ENCODE measurements around the gene TRIM38.
A peak's percentile ranks its signal among the peaks of the same experiment; 100 is the strongest.
"Not testable (repeated sequence)": the region's sequence is repeated elsewhere in the genome, so short reads cannot be mapped to it uniquely, and the experiment has no call there.

Gene TRIM38

DNA sequence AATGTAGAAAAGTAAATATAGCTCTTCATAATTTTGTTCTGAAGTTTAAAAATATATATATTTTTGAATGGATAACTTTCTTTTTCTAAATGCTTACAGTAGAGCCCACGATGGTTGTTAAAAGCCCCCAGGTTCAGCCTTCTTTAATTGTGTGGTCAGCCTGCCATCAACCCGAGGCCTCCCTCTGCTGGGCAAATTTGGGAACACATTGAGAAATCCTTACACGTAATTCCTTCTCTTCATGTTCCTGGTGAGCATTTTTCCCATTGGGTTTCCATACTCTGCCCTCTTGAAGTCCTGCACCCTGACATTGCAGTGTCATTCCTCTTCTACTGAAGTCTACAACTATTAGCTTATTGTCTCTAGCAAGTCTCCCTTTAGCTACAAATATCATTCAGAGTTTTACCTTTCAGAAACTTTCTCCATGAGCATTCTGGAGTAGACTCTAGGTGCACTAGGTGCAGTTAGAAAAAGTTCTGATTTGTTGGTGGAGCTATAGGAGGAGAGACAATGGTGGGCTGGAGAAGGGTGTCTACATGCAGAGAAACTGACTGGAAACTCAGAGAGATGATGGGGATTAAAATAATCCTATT lies 40.6 kb downstream of the TRIM38 start:
- DNase-seq, result peak in 27 of 56 donors; percentile 1 to 75 (median 10)

DNA sequence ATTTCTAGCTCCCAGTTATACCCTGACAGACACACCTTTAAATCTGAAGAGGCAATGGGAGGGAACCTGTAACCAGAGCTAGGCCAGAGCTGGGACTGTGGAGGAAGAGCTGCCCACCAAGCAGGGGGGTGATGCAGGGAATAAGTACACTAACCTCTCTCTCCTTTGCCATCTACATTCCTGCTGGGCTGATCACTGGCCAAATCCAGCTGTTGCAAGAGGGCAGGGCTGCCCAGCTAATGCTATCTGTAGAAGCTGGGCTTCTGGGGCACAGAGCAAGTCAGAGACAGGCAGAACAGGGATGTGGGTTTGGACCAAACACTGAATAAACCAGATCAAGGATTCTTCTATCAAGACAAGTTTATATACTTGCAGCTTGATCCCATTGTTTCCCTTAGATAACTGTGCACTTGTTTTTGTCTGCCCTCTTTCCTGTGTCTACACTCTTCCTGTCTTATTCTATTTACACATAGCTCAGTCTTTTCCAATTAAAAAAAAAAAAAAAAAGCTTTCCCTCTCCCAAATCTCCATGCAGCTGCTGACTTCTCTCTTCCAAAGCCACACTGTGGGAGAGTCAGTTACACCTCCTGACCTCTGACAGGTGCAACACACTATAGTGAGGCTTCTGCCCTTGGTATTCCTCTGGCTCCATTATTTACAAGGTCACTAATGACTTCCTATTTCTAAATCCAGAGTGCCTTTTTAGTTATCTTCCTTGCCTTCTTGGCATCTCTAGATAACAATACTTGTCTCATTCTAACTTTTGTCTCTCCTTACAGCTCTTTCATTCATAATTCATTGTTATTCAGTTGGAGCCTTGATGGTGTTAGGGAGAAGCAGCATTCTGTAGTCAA lies 43.7 kb downstream of the TRIM38 start:
- DNase-seq, result no peak

DNA sequence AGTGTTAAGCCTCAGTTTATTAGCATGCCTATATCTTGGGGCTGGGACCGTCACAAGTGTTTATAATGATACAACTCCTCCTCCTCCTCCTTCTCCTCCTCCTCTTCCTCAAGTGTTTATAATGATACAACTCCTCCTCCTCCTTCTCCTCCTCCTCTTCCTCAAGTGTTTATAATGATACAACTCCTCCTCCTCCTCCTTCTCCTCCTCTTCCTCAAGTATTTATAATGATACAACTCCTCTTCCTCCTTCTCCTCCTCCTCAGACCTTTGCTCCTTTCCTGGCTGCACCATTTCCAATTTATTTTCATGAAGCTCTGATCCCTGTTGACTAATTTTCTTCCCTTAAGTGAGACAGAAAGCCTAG lies 44.3 kb downstream of the TRIM38 start:
- not testable (repeated sequence) for DNase-seq

DNA sequence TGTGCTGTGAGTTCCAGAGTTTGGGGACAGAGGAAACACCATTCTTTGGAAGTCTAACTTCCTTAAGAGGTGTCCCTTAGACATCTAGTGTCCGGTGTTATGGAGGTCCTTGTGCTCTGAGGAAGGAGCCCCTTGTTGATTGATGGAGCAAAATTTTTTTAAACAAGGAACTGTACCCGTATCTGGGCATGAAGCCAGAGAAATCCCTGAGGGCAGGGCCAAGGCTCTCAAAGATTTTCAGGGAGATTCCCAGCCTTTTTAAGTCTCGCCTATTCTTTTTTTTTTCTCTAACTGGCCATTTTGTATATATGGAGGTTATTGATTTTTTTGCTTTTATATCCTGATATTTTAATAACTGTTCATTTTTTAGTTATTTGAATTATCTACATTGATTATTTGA lies 45.9 kb downstream of the TRIM38 start:
- no peak for DNase-seq

DNA sequence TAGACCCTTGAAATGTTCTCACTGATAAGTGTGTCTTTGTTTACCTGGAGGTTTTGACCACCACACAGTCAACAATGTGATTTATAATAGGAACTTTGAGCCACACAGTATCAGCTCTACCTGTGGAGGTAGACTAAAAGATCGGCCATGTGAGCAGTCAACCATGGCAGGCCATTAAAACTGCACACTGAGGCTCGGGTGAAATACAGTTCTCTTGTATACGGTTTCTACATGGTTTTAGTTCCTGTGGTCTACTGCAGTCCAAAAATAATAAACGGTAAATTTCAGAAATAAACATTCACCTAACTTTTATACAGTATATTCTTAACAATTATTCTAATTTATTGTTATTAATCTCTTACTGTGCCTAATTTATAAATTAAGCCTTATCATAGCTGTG lies 47.2 kb downstream of the TRIM38 start:
- no peak for DNase-seq

DNA sequence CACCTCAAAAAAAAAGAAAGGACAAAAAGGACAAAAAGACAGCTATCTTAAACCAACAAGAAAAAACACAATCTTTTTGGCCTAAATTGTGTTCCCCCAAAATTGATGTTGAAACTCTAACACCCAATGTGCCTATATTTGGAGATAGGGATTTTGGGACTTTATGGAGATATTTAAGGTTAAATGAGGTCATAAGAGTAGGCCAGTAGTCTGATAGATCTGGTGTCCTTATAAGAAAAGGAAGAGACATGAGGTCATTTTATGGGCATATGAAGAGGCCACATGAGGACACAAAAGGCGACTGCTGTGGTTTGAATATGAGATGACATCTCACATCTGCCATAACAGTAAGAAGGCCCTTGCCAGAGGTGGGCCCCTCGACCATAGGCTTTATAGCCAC lies 49.5 kb downstream of the TRIM38 start:
- DNase-seq, result no peak

DNA sequence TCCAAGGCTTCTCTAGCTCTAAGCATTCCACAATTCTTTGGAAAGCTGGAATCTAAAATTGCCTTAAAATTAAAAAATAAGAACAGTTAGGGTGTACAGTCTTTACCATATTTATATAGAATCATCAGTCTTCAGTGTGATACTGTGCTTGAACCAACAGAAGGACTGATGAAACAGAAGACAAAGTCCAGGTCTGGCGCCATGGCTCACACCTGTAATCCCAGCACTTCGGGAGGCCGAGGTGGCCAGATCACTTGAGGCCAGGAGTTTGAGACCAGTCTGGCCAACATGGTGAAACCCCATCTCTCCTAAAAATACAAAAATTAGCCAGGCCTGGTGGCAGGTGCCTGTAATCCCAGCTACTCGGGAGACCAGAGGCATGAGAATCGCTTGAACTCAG lies 51.8 kb downstream of the TRIM38 start:
- not testable (repeated sequence) for DNase-seq

DNA sequence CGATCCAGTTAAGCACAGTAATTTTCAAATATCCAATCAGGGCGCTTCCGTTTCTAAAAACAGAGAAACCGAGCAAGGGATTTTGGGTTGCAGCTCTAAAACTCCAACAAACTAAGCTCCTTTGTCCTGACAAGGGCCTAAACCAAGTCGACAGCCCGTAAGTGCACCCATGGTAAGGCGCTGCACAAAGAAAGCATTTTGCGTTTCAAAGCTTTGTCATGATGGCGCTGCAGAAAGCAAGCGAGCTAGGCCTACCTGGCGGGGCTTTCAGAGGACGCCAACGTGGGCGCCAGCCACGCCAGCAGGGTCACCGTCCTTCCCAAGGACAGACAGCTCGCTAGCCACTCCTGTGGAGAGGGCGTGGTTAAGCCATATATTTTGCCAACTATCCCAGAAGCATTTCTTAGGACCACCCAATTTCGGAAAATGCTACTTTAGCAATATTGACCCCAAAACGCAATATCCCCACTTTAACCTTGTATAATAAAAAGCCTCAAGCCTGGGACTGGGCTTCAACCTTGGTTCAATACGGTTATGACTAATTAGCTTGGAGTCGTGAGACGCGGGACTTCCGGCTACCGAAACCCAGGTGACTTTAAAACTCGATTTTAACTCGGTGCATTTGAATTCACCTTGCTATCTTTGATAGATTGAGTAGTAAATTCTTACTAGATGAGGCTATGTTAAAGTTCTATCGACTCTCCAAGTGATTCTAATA lies 53.8 kb downstream of the TRIM38 start:
- DNase-seq, result no peak

DNA sequence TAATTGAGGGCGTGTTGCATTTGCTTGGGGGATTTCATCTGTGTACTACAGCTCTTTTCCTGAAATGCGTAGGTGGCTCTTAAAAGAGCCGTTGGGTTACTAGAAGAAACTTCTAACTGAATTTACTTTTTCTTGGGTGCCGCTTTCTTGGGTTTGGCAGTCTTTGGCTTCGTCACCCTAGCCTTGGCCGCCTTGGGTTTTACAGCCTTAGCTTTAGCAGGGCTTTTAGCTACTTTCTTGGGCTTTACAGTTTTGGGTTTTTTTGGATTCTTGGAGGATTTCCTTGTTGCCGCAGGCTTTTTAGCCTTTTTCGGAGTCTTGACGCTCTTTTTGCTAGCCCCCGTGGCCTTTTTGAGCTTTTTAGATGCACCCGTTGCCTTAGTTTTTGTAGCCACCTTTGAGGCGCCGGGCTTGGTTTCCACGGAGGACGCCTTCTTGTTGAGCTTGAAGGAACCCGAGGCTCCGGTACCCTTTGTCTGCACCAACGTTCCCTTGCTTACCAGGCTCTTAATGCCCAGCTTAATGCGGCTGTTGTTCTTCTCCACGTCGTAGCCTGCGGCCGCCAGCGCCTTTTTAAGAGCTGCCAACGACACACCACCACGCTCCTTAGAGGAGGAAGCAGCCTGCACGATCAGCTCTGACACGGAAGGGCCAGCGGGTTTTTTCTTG lies 54.5 kb downstream of the TRIM38 start:
- DNase-seq, result peak in 5 of 56 donors; percentile 20 to 70 (median 50)

DNA sequence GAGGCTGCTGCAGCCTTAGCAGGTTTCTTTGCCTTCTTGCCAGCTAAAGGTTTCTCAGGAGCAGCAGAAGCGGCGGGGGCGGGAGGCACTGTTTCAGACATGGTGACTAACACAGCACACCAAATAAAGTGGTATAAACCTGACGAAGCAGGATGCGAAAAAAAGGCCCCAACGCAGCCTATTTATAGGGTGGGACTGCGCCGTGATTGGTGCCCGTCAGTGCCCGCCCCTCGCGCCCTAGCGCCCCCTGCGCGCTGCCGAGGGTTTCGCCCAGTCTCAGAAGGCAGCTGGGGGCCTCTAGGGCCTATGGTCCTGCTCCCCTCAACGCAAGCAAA lies 55.0 kb downstream of the TRIM38 start:
- DNase-seq, result peak in 49 of 56 donors; percentile 10 to 83 (median 50)

DNA sequence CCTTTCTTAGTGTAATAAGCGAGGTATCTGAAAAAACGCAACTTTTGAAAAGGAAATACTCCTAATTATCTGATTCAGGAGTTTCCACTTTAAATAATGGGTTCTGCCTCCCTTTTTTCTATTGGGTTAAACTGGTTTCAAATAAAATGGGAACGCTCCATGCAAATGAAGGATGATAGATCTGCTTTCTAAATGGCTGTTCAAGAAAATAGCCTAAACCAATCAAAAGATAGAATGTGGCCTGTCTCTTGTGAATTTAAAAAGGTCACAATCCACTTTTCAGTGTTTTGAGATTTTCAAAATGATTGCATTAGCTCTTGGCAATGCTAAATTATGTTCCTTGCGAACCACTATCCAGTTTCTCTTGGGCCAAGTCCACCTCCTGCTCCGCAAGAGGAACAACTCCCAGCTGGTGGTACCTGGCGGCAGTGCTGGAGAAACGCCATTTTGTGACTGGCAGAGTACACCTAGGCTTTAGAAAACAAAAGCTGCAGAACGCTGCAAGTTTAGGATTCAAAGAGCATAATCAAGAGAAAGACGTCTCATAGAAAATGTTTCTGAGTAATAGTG lies 56.7 kb downstream of the TRIM38 start:
- DNase-seq, result no peak

DNA sequence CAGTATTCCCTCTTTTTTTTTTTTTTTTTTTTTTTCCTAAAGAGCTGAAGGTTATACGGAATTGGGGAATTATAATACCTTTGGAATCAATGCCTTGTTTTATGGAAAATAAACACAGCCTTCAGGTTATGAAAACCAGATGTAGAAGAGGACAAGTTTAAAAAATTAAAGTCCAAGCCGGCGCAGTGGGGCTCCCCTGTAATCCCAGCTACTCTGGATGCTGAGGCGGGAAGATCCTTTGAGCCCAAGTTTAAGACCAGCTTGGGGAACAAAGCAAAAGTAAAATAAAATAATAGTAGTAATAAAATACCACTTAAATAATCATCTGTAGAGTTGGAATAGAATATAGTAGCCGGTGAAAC lies 57.3 kb downstream of the TRIM38 start:
- DNase-seq, result no peak

DNA sequence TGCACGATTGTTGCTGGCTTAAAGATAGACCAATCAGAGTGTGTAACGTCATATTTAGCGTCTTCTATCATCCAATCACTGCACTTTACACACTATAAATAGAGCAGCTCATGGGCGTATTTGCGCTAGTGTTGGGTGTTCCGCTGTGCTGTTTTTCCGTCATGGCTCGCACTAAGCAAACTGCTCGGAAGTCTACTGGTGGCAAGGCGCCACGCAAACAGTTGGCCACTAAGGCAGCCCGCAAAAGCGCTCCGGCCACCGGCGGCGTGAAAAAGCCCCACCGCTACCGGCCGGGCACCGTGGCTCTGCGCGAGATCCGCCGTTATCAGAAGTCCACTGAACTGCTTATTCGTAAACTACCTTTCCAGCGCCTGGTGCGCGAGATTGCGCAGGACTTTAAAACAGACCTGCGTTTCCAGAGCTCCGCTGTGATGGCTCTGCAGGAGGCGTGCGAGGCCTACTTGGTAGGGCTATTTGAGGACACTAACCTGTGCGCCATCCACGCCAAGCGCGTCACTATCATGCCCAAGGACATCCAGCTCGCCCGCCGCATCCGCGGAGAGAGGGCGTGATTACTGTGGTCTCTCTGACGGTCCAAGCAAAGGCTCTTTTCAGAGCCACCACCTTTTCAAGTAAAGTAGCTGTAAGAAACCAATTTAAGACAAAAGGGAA lies 57.9 kb downstream of the TRIM38 start:
- peak in 53 of 56 donors; percentile 3 to 83 (median 50) for DNase-seq

DNA sequence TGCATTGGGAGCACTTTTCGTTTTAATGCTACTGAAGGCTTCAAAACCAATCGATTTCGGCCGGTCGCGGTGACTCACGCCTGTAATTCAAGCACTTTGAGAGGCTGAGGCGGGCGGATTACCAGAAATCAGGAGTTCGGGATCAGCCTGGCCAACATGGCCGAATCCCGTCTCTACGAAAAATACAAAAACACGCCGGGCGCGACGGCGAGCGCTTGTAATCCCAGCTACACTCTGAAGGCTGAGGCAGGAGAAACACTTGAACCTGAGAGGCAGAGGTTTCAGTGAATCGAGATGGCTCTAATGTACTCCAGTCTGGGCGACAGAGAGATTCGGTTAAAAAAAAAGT lies 58.4 kb downstream of the TRIM38 start:
- DNase-seq, result peak in 28 of 56 donors; percentile 14 to 70 (median 38)

DNA sequence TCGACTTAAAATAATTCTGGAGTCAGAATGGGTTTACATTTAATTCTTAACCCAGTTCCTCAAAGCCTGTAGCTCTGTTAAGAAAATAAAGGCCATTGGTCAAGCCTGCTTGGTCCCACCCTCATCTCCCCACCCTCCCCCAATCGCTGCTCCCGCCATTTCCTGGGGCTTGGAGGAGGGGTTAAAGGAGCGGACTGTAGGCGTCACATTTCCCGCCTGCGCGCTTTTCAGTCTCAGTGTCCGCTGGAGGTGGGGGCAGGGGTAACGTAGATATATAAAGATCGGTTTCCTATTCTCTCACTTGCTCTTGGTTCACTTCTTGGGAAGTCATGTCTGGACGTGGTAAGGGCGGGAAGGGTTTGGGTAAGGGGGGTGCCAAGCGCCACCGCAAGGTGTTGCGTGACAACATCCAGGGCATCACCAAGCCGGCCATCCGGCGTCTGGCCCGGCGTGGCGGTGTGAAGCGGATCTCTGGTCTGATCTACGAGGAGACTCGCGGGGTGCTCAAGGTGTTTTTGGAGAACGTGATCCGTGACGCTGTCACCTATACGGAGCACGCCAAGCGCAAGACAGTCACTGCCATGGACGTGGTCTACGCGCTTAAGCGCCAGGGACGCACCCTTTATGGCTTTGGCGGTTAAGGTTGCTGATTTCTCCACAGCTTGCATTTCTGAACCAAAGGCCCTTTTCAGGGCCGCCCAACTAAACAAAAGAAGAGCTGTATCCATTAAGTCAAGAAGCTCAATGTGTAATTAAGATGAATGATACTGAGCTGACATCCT lies 58.9 kb downstream of the TRIM38 start:
- peak in 55 of 56 donors; percentile 32 to 93 (median 81) for DNase-seq

DNA sequence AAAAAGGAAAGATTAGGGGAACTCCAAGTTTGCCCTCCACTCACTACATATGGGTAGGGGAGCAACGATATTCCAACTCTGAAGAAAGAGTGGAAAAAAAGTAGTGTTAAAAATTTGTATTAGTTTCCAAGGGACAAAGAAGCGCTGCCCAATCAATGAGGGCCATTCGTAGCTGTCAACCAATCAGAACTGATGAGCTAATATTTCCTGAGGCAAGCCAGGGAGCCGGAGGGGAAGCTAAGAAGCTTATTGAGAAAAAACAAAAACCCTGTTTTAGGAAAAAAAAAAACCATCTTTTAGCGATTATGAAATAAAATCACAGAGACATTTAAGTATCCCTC lies 59.5 kb downstream of the TRIM38 start:
- peak in 49 of 56 donors; percentile 1 to 86 (median 49) for DNase-seq

DNA sequence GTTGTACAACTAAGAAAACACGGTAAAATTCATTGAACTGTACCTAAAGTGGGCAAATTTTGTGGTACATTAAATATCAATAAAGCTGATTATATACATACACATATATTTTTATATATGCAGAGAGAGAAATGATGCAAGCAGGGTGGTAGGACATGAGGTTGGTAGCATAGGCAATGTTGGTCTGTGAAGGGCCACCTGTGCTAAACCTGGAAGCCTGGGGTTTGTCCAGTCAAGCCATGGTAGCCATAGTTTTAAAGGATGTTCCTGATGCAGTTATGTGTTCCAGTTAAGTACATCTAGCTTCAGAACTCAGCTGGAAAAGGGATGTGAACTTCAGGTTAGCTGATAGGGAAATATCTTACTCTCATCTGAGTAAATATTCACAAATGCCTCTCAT lies 60.1 kb downstream of the TRIM38 start:
- DNase-seq, result no peak

DNA sequence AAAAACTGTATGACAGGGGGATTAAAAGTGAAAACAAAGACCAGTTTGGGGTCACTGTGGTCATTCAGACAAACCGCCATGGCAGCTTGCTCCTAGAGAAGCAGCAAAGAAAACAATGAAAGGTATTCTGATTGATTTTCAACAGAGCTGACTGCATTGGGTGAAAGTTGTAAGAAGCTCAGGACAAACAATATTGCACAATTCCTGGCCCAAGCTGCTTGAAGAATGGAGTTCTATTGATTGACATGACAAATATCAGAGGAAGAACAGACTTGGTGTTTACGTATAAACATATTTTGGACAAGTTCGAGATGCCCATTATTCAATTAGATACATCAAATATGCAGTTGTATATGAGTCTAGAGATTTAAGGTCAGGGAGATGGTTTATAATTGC lies 62.0 kb downstream of the TRIM38 start:
- DNase-seq, result no peak

DNA sequence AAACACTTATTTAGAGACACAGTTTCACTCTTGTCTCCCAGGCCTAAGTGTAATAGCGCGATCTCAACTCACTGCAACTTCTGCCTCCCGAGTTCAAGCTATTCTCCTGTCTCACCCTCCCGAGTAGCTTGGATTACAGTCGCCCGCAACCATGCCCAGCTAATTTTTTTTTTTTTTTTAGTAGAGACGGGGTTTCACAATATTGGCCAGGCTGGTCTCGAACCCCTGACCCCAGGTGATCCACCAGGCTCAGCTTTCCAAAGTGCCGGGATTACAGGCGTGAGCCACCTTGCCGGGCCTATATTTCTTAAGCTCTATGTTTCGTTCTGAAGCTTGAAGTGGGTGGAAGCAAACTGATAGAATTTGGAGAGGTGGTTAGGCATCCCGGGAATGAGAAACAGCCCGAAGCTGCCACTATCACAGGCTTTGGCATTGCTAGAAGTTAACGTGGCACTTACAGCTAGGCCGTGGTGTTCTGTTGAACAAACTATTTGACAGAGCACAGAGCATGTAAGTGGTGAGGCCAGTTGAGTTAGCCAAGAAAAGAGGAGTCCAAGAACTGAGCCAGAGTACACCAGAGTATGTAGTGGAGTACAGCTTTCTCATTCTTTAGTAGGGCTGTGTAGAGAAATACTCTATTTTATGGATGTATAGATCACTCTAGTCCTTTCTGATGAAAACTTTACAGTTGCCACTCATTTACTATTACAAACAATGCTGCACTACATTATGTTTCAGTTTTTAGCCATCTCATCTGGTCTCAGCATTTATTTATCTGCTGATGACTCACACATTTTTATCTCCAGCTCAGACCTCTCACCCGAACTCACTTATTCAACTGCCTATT lies 62.7 kb downstream of the TRIM38 start:
- no peak for DNase-seq

Measured in amygdala (tissue), 56 donors.